ENCODE results near the gene DNAJC11. TPM values are rescaled to one million over a fixed set of nuclear protein-coding genes. Genes with fewer than 3 reads are reported as not detected.
A peak's percentile ranks its signal among the peaks of the same experiment; 100 is the strongest.

The DNAJC11 gene
- polyA plus RNA-seq, 2 of the 4 experiments (the other 2 are of a cell fraction) = 35.7 to 48.5 TPM

DNA sequence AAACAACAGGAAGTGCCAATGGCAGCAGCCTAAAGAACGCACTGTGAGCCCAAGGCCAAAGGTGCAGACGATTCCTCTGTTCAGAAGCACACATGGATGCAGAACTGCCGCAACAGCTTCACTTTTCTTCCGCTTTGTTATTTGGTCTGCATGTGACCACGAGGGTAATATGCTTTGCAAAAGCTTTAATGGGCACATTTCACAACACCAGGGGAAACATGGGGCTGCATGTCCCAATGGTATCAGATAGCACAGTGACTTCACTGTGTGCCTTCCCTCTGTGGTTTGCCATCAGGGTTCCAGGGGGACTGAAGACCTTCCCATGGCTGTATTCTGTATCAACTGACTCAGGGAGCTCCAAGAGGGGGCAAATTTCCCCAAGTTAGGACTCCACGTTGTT, 48.6 kb downstream of the DNAJC11 start (continued):
- TF ChIP-seq PHF8 (IDR thresholded peaks at IDR 0.05; ENCODE audit: borderline replicate concordance, low read depth) = no peak
- no peak for TF ChIP-seq SREBF2 (IDR thresholded peaks at IDR 0.05)
- no peak for TF ChIP-seq RCOR1 (IDR thresholded peaks at IDR 0.05; ENCODE audit: low read depth, low read length)
- no peak for TF ChIP-seq RFX5 (IDR thresholded peaks at IDR 0.05)
- TF ChIP-seq NPAS2 (CRISPR knock-in tag; IDR thresholded peaks at IDR 0.05; ENCODE audit: borderline replicate concordance) = no peak

DNA sequence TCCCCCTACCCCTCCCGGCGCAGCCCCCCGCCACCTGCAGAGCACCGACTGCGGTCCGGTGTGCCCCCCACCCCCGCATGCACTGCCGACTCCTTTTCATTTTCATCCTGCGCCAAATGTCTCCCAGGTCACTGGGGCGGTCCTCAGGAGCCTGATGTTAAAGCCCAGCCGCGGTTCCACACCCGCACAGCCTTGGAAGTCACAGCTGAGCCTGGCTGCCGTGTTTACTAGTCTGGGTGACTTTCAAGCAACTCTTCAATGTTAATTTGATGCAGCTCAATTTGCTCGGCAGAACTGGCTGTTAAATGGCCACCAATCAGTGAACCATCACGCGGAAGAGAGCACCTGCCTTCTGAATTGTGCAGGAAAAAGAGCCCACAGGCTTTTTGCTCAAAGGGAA, 49.7 kb downstream of the DNAJC11 start:
- Histone ChIP-seq H3K4me1 (no peaks in the 10 kb centered on the region), H3K4me2 (no peak overlapping the region), H3K9me3 (no peaks in the 10 kb centered on the region), H3K4me3 (no peak overlapping the region), H3K27ac (no peak overlapping the region)
- no peak for ATAC-seq
- no peak for DNase-seq (ENCODE audit: low read depth in 1 of 2, low spot score in 1 of 2)
- WGBS (ENCODE audit: missing lambda C conversion rate) = 94% methylated on average over 14 of the region's 17 CpGs
- POLR2A ChIA-PET = no interaction called here
- CTCF ChIA-PET = interaction anchor here (1.1 kb wide), 1 partner anchor 97 kb away, joined by 4 read pairs; the partner anchor contains the start of gene TAS1R1
- TF ChIP-seq POLR2AphosphoS2 (conservative IDR thresholded peaks at IDR 0.05; ENCODE audit: low read length) (no peak), CHD4 (IDR thresholded peaks at IDR 0.05; ENCODE audit: borderline replicate concordance) (no peak), RAD21 (conservative IDR thresholded peaks at IDR 0.05 in 1 of 2, IDR thresholded peaks at IDR 0.05 in 1 of 2) (no peak), PHF8 (IDR thresholded peaks at IDR 0.05; ENCODE audit: borderline replicate concordance, low read depth) (no peak), RARB (CRISPR knock-in tag; IDR thresholded peaks at IDR 0.05) (no peak), POLR2A (IDR thresholded peaks at IDR 0.05; ENCODE audit: low read length) (no peak)
- FAIRE-seq = no peak

GRCh38 chr1:6648556-6648955, 53.1 kb downstream of the DNAJC11 start:
- H3K27ac ChIP-seq = no peak overlapping the region
- no peak overlapping the region for H3K4me3 ChIP-seq
- DNase-seq (ENCODE audit: low read depth in 1 of 2, low spot score in 1 of 2) = no peak
- H3K9me3 ChIP-seq = no peaks in the 10 kb centered on the region
- H3K4me1 ChIP-seq = no peaks in the 10 kb centered on the region
- no peak overlapping the region for H3K4me2 ChIP-seq
- FAIRE-seq = no peak
- TF ChIP-seq, protein P1, sequence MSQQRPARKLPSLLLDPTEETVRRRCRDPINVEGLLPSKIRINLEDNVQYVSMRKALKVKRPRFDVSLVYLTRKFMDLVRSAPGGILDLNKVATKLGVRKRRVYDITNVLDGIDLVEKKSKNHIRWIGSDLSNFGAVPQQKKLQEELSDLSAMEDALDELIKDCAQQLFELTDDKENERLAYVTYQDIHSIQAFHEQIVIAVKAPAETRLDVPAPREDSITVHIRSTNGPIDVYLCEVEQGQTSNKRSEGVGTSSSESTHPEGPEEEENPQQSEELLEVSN (IDR thresholded peaks at IDR 0.05; ENCODE audit: borderline replicate concordance, low read depth) = no peak
- TF ChIP-seq CHD2 (IDR thresholded peaks at IDR 0.05; ENCODE audit: low read length, partially characterized antibody) (no peak), ZC3H11A (IDR thresholded peaks at IDR 0.05) (no peak), ZSCAN20 (CRISPR knock-in tag; IDR thresholded peaks at IDR 0.05) (no peak), HDAC2 (IDR thresholded peaks at IDR 0.05) (no peak)
- ATAC-seq = no peak
- ChIA-PET POLR2A (no interaction called here), CTCF (interaction anchor here (0.9 to 2.3 kb wide), 2 partner anchors 162 to 167 kb away, joined by 3 to 14 read pairs; no protein-coding TSS in a partner anchor)
- 93% methylated on average over 6 of the region's 6 CpGs for WGBS (ENCODE audit: missing lambda C conversion rate)

- FAIRE-seq (no peak), DNase-seq (ENCODE audit: low read depth in 1 of 2, low spot score in 1 of 2) (peak; percentile 28 to 31), ATAC-seq (peak; percentile 63 to 75; a peak in 4 of 6 replicates)
- Histone ChIP-seq H3K4me1 (no peaks in the 10 kb centered on the region), H3K4me2 (no peak overlapping the region), H3K9me3 (no peaks in the 10 kb centered on the region), H3K27ac (no peak overlapping the region), H3K4me3 (no peak overlapping the region)
- TF ChIP-seq NR3C1 (IDR thresholded peaks at IDR 0.05) = no peak
- no peak for TF ChIP-seq HEYL (CRISPR knock-in tag; IDR thresholded peaks at IDR 0.05)
- TF ChIP-seq RARB (CRISPR knock-in tag; IDR thresholded peaks at IDR 0.05) = no peak
- TF ChIP-seq CTCF (IDR thresholded peaks at IDR 0.05) = peak; percentile 49
- peak; percentile 41 to 60; a peak in 4 of 5 replicates for TF ChIP-seq RAD21 (conservative IDR thresholded peaks at IDR 0.05 in 1 of 2, IDR thresholded peaks at IDR 0.05 in 1 of 2)
- POLR2A ChIA-PET = no interaction called here
- CTCF ChIA-PET = interaction anchor here (0.6 to 4.3 kb wide), 13 partner anchors 9 to 237 kb away, joined by 3 to 21 read pairs (median 5); partner anchors contain the start of genes NOL9 and TAS1R1
- 63% methylated on average over 8 of the region's 10 CpGs for WGBS (ENCODE audit: missing lambda C conversion rate)
Measured at GRCh38 chr1:6646499-6647148, 55.0 kb downstream of the DNAJC11 start.

All from A549 (cell line).